GM21737 (cell line): Measurements from ENCODE around the gene PAPLN.

ENCODE experiments used
- ATAC-seq: cut with Tn5 transposase; IDR thresholded peaks from one replicate; pipeline ENCODE4 v1.9.1; 2021; ENCODE audit warnings: mild to moderate bottlenecking, moderate library complexity; ENCODE audit not compliant: unreplicated experiment

The PAPLN gene

GRCh38 chr14:73258845-73259611 is 21.7 kb downstream of the PAPLN start:
- no peak for ATAC-seq

- ATAC-seq, result no peak
These were observed 22.5 kb downstream of the PAPLN start for GRCh38 chr14:73259837-73260236.

DNA sequence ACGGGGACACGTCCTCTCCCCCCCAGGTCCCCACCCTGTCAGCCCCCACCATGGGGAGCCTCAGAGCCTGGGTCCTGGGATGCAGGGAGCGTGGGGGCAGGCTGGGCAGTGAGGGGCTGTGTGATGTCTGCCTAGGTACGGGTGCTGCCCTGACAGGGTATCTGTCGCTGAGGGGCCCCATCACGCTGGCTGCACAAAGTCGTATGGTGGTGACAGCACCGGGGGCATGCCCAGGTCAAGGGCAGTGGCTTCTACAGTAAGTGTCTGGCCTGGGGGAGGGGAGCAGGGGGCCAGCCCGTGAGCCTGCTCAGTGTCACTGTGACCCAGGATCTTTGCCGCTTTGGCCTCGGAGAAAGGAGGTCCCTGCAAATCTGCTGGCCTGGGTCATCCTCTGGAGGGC is 23.3 kb downstream of the PAPLN start:
- ATAC-seq, result no peak

- no peak for ATAC-seq
These were observed 23.8 kb downstream of the PAPLN start for GRCh38 chr14:73261075-73261474.

DNA sequence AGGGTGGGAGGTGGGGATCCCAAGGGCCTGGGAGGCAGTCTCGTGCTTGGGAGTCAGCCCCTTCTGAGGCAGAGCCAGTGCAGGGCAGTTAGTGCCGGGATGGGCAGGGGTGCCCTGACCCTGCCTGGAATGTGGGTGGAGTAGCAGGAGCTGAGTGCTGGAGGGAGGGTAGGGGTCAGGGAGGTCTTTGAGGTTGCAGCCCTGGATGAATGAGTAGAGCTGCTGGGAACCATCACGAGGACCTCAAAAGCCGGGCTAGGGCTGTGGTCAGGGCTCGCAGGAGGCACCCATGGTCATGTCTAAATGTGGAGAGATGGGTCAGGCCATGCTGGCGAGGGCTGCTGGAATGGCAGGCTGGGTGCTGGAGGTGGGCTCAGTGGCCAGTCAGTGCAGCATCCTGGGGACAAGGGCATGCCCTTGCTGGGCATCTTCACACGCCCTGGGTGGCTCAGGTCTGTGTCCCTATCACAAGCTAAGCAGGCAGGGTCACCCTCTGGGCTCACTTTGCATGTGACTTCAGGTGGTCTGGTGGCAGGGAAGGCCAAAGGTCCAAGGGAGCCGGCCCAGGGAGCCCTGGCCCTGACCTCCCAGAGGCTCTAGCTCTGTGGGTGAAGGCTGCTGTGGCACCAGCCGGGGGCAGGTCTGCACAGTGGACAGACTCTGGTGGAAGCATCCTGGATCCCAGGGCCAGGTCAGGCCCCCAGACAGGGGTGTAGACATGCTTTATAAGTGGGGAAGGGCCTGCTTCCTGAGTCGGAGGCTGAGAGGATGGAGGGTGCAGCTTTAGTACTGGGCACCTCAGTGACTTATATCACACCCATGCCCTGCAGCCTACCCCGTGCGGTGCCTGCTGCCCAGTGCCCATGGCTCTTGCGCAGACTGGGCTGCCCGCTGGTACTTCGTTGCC is 24.5 kb downstream of the PAPLN start:
- ATAC-seq, result no peak

DNA sequence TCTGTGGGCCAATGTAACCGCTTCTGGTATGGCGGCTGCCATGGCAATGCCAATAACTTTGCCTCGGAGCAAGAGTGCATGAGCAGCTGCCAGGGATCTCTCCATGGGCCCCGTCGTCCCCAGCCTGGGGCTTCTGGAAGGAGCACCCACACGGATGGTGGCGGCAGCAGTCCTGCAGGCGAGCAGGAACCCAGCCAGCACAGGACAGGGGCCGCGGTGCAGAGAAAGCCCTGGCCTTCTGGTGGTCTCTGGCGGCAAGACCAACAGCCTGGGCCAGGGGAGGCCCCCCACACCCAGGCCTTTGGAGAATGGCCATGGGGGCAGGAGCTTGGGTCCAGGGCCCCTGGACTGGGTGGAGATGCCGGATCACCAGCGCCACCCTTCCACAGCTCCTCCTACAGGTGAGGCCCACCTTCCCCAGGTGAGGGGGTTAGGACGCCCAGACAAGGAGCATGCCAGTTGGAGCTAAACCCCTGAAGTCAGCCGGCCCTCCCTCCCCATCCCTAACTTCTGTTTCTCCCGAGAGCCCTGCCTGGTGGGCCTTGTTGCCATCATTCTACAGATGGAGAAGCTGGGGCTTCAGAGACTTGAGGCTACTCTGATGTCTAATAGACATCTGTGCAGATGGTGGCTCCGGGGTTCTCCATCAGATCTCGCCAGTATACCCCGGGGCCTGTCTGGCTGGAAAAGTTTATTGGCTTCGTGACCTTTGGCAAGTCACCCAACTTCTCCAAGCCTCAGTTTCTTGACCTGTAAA is 25.3 kb downstream of the PAPLN start:
- no peak for ATAC-seq

DNA sequence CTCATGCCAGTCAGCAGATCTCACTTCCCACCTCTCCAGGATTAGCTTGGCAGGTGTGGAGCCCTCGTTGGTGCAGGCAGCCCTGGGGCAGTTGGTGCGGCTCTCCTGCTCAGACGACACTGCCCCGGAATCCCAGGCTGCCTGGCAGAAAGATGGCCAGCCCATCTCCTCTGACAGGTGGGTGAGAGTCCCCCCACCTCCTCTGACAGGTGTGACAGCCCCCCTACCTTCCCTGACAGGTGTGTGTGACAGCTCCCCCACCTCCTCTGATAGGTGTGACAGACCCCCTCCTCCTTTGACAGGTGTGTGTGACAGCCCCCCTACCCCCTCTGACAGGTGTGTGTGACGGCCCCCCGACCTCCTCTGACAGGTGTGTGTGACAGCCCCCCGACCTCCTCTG is 26.3 kb downstream of the PAPLN start:
- no peak for ATAC-seq

- no peak for ATAC-seq
These were observed 27.0 kb downstream of the PAPLN start for GRCh38 chr14:73264080-73264884.

DNA sequence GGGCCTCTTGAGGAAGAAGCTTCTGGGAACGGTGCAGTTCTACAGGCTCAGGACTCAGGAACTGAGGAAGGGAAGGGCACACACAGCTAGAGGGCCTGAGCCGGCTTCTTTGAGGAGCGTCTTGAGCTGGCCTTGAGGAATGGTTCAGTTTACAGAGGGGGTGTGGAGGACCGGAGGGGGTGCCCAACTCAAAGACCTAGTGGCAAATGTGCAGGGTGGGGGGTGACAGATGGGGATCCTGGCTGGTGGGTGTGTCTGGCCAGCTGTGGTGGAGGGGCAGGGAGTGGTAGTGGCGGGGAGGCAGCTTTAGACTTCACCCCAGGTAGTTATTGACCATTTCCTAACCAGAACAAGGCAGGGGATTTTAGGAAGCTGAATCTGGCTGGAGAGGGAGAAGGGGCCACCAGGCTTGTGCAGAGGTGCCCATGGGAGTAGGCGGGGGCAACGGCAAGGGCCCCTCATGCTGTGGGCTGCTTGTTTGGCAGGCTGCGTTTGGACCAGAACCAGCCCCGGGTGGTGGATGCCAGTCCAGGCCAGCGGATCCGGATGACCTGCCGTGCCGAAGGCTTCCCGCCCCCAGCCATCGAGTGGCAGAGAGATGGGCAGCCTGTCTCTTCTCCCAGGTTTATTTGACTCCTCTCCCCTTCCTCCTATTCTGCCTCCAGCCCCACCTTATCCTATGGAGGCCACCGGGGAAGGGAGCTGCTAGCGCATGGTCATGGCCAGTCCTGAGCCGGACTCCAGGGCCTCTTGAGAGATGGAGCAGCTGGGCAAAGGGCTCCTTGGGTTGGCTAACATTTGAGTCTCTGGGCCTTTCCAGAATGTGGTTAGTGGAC is 27.8 kb downstream of the PAPLN start:
- ATAC-seq, result no peak

DNA sequence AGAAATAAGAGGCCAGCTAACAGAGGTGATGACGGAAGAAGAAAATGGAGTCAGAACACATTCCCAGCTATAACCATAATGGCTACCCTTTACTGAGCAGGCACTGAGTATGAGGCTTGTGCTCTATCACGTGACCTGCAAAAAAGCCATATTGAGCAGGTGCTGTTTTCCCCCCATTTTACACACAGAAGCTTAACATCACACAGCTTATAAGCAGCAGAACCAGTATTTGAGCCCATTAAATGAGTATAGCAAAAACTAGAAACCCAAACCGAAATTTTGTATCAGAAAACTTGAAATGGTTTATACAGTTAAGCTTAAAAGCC is 28.4 kb downstream of the PAPLN start:
- ATAC-seq, result no peak

DNA sequence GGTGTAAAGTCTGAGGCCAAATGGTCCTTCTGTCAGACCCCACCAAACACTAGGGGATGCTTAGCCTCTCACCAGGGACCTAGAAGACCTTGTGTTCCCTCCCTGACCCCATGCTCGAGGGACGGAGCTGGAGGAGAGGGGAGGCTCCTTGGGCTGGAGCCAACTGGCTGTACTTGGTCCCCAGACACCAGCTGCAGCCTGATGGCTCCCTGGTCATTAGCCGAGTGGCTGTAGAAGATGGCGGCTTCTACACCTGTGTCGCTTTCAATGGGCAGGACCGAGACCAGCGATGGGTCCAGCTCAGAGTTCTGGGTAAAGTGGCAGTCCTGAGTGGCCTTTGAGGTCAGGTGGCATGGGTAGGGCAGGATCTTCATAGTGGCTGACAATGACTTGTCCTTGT is 29.0 kb downstream of the PAPLN start:
- ATAC-seq, result no peak

DNA sequence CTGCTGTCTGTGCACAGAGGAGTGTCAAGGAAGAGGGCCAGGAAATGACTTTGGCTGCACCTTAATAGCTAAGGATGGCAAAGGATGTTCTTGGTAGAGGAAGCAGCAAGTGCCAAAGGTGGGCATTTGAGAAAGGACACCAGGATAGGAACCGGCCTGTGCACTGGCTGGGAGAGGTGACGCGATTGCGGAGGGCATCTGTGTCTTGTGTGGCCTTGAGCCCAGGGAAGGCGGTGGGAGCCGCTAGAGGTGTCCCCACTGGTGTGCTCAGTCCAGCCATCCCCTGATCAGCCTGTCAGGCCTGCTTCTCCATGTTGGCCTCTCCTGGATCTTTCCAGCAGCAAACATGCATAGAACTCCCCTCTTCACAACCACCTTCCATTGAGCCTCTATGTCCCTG is 30.2 kb downstream of the PAPLN start:
- no peak for ATAC-seq

DNA sequence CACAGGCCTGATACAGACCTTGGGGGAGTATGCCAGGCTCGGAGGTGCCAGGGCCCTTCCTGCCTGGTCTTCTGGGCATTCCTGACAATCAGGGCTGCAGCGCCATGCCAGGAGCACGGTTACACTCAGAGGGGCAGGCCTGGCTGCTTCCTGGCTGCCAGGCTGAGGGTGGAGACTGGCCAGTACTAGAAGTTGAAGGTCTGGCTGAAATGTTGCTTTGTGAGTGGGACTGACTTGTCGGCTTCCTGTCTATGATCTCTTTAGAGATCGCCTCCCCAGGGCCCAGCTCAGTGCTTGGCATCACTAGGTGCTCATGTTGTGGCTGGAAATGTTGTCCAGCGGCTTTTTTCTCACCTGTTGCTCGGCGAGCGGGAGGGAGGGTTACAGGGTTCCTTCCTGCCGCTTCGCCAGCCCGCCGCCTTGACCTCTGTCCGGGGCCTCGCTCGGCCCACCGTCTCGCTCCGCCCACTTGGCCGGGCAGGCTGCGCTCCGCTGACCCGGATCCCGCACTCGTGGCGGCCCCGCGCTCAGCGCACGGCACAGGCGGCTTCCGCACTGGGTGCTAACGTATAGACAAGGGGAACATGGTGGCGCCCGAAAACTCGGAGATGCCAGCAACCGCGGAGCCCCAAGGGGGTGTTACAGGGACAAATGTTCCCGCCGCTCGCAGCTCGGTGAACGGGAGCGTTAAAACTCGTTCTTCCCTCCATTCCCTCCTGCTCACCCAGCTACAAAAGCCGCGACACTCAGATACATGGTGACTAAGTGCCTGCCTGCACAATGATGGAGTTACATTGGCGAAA is 32.6 kb downstream of the PAPLN start:
- peak; percentile 75 for ATAC-seq

DNA sequence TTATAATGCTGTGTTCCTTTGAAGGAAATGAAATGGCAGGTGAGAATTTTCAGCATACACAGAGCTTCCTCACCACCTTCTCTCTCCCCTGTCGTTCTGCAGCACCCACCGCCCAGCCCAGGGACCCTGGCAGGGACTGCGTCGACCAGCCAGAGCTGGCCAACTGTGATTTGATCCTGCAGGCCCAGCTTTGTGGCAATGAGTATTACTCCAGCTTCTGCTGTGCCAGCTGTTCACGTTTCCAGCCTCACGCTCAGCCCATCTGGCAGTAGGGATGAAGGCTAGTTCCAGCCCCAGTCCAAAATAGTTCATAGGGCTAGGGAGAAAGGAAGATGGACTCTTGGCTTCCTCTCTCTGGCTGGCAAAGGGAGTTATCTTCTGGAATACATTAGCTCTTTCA is 35.1 kb downstream of the PAPLN start:
- no peak for ATAC-seq

DNA sequence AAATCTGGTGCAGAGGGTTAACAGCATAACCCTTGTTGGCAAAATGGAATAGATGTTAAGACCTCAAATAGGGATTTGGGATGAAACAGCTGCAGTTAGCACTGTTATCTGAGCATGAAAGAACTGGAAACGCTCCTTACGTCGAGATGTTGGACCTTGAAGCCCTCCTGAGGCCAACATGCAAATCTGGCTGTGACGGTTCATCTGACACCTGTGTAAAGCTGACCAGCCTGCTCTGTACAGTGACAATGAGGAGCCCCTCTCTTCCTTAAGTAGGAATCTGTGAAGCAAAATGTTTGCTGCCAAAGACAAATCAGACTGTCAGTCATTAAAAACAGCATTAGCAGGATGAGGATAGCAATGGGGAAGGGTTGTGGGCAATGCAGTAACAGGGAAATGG is 36.5 kb downstream of the PAPLN start:
- no peak for ATAC-seq

DNA sequence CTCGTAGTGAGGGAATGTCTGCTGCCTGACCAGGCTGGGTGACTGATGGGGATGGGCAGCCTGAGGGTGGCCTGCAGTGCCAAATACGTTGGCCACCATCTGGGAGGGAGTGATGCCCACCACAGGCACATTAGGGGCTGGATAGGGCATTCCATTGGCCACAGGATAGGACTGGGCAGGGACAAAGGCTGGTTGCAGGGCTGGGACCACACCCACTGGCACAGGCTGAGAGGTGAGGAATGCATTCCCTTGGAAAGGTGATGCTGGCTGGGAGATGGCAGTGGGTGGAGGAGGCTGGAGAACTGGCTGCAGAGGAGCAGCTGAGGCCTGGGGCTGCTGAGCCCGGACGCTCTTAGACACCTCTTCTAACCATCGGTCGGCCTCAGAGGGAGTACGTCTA is 39.5 kb downstream of the PAPLN start:
- no peak for ATAC-seq

DNA sequence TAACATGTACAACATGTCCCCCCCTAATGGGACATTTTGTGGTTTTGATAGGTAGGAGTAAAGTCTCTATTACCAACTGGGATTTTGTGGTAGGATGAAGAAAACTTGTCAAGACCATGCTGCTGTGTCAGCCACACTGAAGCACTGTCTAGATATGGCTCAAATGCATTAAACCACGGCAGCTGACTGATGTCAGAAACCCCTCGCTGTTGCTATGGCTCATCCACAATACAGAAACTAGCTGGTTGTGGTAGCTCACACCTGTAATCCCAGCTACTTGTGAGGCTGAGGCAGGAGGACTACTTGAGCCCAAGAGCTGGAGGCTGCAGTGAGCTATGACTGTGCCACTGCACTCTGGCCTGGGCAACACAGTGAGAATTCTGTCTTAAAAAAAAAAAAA is 40.1 kb downstream of the PAPLN start:
- ATAC-seq, result no peak

- ATAC-seq, result no peak
These were observed 43.6 kb downstream of the PAPLN start for GRCh38 chr14:73280903-73281302.
